ENCODE results near the gene OR2AE1.
"Not testable (repeated sequence)": the region's sequence is repeated elsewhere in the genome, so short reads cannot be mapped to it uniquely, and the experiment has no call there.

The OR2AE1 gene, protein sequence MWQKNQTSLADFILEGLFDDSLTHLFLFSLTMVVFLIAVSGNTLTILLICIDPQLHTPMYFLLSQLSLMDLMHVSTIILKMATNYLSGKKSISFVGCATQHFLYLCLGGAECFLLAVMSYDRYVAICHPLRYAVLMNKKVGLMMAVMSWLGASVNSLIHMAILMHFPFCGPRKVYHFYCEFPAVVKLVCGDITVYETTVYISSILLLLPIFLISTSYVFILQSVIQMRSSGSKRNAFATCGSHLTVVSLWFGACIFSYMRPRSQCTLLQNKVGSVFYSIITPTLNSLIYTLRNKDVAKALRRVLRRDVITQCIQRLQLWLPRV
- 0.09 to 0.72 (median 0.17) reads per million in 4 experiments for total RNA-seq

DNA sequence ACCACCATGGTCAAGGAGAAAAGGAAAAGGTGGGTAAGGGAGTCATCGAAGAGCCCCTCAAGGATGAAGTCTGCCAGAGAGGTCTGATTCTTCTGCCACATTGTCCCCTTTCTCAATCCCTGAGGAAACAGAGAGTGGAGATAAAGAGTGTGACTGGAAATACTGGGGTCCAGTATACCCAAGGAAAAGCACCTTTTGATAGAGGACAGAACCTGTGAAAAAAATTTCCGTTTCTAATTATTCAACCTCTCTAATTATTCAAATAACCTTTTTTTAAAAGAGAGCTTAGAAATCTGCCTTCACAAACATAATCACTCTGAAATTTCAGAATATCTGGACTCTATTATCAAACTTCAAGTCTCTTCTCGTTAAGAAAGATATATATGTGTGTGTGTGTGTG is at the start of gene OR2AE1:
OR2AE1 (minus strand) TSS at position 101 of the 400 bp plus-strand sequence; CDS start at position 101, 0 bp downstream.
- no peak for DNase-seq

DNA sequence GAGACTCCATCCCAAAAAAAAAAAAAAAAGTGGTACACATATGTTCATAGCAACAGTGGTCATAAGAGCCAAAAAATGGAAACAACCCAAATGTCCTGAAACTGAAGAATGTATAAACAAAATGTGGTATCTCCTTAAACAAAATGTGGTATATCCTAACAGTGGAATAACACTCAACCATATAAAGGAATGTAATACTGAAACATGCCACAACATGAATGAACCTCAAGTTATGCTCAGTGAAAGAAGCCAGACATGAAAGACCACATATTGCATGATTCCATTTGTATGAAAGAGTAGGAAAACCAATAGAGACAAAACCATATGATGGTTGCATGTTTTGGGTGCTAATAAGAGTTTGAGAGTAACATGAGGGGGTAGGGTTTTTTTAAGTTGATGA is 49.5 kb upstream of the OR2AE1 start:
- DNase-seq, result no peak

DNA sequence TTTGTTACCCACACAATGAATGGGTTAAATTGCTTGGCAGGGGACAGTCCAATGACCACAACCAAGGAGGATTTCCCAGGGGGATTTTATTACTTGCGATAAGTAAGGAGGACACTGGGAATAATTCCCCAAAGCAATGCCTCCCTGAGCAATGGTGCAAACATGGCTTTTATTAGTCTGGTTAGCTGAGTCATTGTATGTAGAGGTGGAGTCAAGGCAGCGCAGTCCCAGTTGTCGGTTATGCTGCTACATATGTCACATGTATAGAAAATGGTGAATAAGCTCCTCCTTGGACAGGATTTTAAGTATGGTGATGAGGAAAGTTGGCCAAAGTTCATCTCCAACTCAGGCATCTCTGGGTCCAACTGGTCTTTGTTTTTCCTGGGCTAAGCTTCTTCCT is 46.4 kb upstream of the OR2AE1 start:
- no peak for DNase-seq

DNA sequence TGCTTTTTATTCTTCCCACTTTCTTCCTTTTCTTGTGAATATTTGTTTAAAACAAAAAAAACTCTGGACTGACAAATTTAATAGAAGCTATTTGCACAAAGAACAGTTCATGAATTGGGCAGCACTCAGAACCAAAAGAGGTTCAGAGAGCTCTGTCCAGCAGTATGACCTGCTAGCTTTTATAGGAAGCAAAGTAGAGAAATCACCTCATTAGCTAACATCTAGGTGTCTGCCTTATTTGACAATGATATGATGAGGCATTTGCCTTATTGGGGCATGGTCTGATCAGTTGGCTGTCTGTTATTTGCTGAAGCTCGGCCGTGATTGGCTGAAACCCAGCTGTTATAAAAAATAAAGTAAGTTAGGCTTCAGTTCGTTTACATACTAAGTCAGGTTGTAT is 43.3 kb upstream of the OR2AE1 start:
- DNase-seq, result no peak

DNA sequence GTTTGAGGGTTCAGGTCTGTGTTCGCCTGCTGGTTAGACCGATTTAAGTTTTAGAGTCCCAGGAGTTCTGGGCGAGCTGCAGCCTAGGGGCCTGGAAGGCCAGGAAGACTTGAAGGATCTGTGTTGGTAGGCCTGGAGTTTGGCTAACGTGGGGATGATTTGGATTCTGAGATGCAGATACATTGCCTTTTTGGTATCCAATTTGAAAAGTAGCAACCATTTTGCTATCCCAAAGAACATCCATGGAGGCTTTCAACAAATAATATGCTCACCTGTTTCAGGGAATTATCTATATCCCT is 42.9 kb upstream of the OR2AE1 start:
- DNase-seq, result no peak

DNA sequence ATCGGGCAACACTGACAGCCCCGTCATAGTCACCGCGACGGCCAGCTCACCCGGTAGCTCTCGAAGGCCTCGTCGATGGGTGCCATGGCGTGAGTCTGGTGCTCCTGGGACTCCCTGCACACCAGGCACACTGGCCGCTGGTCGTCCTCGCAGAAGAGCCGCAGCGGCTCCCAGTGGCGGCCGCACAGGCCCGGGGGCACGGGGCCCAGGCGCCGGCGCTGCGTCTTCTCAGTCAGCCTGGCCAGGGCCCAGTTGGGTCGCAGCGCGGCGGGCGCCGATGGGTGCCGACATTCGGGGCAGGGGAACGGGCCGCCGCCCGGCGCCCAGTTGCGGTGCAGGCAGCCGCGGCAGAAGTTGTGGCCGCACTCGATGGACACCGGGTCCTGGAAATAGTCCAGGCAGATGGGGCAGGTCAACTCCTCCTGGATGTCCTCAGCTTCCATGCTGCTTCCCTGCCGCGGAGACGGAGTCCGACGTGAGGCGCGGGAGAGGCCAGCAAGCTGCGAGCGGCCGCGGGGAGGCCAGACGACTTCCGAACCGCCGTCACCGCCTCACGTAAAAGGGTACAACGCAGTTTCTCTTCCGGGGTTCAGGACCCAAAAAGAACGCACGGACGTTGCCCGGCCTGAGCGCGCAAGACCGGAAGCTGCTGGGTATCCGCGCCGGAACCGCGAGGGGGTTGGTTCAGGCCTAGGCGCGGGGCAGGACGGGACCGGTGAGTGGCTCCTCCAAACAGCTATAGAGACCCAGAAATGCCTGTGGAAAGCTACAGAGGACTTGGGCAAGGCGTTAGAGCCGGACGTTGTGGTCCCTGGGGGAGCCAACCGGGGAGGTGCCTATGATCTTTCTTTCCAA is 42.4 kb upstream of the OR2AE1 start, which contains the start of gene TRIM4:
TRIM4 (minus strand) TSS at position 572 of the 855 bp plus-strand sequence; CDS start at position 443, 129 bp downstream.
- peak; percentile 77 for DNase-seq

DNA sequence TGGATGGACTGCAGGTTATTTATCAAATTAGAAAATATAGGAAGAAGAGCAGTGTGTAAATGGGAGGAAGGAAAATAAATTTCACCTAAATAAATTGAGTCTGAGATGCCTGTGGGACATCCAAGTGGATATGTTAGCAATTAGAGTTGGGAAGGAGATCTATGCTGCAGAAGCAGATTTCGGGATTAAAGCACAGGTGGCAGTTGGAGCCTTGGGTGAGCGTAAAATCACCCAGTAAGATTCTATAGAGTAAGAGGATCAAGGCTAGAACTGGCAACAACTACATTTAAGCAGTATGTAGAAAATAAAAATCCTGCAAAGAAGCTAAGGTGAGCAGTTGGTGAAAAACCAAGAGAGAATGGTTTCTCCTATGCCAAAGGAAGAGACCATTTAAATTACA is 34.1 kb upstream of the OR2AE1 start:
- no peak for DNase-seq

DNA sequence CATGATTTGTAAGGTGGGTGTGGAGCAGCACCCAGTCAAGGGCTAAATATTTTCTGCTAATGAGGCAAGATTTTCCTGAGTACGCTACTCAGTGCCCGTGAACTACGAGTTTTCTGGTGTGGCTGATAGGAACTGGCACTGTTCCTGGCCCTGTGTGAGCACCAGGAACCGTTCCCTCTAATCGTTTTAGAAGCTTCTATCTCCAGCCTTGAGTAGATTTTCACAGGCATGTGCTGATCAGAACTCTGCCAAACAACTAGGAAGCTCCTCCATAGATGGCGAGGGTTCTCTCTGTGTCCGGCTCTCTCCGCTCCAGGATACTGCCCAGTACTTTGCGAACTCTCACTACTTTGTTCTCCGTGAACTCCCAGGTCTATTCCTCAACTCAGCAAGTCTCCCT is 24.7 kb upstream of the OR2AE1 start:
- DNase-seq, result no peak

DNA sequence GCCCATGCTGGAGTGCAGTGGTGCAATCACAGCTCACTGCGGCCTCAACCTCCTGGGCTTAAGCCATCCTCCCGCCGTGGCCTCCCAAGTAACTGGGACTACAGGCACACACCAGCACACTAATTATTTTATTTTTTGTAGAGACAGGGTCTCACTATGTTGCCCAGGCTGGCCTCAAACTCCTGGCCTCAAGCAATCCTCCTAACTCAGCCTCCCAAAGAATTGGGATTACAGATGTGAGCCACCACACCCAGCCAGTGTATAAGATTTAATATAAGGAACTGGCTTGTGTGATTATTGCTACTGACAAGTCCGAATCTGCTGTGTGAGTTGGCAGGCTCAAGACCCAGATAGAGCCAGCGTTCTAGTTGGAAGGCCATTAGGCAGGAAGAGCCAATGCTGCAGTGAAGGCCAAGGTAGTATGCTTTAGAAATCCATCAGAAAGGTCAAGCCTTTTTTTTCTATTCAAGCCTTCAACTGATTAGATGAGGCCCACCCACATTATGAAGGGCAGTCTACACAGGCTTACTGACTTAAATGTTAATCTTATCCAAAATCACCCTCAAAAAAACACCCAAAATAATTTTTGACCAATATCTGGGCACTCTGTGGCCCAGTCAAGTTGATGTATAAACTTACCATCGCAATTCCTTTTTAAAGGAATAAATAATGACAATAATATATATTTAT is 23.1 kb upstream of the OR2AE1 start:
- DNase-seq, result no peak

DNA sequence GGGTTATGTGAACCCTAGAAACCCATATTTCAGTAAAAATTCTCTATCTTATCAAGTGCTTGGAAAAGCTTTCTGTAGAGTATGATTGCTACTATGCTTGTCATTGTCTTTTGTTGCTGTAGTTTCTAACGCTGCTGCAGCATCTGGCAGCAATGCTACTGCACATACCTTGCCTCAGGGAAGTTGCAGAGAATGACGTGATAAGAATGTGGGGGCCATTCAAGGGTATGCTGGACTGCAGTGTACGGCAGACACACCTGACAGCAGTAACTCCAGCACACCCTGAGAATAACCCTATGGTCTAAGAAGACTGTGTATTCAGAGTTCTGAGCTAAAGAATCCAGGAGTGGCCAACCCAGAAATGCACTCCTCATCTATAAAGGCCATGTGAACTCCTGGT is 22.0 kb upstream of the OR2AE1 start:
- no peak for DNase-seq

DNA sequence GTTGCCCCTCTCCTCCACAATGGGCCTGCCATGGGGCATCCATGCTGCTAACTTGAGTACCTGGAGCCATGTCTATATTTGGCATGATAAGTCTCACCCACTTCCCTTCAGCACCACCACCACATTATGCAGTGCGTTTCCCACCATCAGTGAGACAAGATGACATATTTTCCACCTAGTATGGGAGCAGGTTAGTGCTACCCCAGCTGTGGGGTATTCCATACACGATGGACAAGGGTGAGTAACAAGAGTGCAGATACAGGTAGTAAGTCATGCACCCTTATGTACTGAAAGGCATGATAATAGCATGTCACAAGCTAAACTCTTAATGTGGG is 21.2 kb upstream of the OR2AE1 start:
- DNase-seq, result no peak

DNA sequence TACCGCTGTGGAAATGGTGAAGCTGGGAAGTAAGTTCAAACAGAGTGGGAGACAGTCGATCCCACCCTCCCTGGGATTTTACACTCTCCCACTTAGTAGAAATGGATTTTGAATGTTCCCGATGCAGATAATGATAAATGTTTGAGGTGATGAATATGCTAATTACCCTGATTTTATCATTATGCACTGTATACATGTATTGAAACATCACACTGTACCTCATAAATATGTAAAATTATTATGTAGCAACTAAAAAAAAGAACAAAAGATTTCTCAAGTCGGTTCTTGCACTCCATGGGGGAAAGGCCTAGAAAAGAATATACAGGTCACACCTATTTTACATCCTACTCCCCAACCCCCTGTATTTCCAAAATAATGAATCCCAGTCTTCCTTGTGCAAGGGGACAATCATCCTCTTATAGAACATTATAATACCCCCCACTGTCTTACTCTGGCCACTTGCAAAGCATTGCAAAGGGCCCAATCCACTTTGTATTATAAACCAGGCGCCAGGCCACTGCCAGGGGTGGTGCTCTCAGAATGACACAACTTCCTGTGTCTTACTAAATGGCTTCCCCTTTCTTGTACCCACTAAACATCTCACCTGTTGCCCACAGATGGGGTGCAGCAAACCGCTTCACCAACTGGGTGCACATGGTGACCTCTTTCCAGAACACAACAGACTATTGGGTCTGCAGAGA is 20.6 kb upstream of the OR2AE1 start:
- no peak for DNase-seq

DNA sequence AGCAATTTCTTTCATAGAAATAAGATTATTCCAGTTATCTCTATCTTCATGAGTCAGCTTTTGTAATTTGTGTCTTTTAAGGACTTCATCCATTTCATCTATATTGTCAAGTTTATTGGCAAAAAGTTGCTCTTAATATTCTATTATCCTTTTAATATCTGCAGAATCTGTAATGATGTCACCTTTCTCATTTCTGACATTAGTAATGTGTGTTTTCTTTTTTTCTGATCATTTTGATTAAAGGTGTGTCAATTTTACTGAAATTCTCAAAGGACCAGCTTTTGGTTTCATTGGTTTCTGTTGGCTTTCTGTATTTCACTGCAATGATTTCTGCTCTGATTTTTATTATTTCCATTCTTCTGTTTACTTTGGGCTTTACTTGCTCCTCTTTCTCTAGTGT is 17.9 kb upstream of the OR2AE1 start:
- no peak for DNase-seq

DNA sequence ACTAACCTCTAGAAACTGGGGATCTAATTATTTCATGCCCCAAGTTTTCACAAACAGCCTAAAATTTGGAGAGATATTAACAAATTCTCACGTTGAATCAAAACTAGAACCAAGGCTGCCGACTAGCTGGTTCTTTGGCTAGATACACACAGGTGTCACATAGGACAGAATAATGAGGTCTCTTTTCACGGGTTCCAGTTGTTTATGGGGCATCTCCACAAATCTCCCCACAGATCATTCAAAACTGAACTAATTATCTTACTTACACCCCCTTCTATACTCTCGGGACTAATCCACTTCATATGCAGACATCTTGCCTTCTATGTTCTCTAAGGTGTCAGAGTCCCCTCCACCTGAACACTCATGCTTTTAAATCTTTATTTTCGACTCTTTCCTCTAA is 16.4 kb upstream of the OR2AE1 start:
- no peak for DNase-seq

DNA sequence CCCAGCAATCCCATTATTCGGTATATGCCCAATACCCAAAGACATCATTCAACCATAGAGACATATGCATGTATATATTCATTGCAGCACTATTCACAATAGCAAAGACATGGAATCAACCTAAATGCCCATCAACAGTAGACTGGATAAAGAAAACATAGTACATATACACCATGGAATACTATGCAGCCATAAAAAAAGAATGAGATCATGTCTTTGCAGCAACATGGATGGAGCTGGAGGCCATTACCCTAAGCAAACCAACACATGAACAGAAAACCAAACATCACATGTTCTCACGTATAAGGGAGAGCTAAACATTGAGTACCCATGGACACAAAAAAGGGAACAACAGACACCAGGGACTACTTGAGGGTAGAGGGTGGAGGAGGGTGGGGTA is 13.5 kb upstream of the OR2AE1 start:
- DNase-seq, result not testable (repeated sequence)

DNA sequence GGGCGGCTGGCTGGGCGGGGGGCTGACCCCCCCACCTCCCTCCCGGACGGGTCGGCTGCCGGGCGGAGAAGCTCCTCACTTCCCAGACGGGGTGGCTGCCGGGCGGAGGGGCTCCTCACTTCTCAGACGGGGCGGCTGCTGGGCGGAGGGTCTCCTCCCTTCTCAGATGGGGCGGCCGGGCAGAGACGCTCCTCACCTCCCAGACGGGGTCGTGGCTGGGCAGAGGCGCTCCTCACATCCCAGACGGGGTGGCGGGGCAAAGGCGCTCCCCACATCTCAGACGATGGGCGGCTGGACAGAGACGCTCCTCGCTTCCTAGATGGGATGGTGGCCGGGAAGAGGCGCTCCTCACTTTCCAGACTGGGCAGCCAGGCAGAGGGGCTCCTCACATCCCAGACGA is 11.5 kb upstream of the OR2AE1 start:
- DNase-seq, result not testable (repeated sequence)

DNA sequence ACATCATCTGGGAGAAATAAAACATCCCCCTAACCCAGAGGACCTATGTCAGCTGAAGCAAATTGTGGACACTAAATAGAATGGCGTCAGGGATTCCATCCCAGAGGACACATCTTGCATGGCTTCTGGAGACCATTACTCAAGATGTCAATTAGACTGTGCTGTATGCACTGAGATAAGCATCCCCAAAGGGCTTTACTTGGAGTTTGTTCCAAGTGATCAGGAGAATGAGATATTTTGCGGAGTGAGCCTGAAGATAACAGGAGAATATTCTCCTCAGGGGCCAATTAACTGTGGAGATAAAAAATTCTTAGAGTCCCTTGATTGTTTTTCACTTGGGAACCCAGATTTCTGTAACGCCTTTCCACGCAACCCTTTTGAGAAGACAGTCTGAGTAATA is 4.5 kb upstream of the OR2AE1 start:
- DNase-seq, result no peak

DNA sequence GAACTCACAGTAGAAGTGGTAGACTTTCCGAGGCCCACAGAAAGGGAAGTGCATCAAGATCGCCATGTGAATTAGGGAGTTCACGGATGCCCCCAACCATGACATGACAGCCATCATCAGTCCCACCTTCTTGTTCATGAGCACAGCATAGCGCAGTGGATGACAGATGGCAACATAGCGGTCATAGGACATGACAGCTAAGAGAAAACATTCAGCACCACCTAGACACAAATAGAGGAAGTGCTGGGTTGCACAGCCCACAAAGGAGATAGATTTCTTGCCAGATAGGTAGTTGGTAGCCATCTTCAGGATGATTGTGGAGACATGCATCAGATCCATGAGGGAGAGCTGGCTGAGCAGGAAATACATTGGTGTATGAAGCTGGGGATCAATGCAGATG is 342 bp downstream of the OR2AE1 start:
- no peak for DNase-seq

DNA sequence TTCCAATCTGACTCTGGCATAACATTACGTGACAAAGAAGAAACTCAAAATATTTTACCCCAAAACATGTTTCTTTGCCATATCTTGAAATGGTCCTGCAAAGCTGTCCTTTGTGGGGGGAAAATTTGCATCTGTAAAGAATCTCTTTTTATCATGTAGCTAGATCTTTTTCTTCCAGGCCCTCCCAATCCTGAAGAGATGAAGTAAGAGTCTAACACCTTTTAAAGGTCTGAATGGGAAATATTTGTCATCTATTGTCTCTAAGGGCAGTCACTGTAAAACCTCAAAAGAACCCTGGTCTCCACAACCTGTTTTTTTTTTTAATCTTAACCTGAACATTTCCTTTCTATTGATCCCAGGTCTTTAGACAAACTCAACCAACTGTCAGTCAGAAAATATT is 8.6 kb downstream of the OR2AE1 start:
- no peak for DNase-seq

DNA sequence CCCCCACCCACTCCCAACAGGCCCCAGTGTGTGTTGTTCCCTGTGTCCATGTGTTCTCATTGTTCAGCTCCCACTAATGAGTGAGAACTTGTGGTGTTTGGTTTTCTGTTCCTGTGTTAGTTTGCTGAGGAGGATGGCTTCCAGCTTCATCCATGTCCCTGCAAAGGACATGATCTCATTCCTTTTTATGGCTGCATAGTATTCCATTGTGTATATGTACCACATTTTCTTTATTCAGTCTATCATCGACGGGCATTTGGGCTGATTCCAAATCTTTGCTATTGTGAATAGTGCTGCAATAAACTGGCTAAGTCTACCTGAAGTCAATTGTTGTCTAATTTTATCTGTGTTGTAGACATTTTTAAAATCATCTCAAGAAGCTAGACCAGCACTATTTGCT is 9.4 kb downstream of the OR2AE1 start:
- not testable (repeated sequence) for DNase-seq

DNA sequence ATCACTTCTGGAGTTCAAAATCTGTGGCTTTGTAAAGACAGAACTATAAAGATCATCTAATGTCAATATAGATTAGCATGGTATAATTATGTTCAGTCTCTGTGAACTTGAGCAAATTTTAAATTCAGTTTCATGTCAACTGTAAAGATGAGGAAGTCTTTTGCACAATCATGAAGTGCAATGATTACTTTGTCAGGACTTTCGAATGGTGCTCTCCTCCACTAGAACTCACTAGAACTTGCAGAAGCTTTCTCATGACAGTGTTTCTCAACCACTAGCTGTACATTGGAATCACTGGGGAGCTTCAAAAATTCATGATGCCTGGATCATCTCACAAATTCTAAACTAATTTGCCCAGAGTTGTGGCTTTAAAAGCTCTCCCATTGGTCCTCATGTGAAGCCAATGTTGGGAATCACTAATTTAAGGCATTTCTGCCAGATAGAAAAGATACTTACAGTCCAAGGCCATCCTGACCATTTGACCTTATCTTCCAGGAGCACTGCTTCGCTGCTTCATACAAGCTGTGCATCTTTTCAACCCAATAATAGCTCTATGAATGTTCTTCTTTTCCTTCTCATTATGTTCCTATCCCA is 12.9 kb downstream of the OR2AE1 start:
- no peak for DNase-seq

DNA sequence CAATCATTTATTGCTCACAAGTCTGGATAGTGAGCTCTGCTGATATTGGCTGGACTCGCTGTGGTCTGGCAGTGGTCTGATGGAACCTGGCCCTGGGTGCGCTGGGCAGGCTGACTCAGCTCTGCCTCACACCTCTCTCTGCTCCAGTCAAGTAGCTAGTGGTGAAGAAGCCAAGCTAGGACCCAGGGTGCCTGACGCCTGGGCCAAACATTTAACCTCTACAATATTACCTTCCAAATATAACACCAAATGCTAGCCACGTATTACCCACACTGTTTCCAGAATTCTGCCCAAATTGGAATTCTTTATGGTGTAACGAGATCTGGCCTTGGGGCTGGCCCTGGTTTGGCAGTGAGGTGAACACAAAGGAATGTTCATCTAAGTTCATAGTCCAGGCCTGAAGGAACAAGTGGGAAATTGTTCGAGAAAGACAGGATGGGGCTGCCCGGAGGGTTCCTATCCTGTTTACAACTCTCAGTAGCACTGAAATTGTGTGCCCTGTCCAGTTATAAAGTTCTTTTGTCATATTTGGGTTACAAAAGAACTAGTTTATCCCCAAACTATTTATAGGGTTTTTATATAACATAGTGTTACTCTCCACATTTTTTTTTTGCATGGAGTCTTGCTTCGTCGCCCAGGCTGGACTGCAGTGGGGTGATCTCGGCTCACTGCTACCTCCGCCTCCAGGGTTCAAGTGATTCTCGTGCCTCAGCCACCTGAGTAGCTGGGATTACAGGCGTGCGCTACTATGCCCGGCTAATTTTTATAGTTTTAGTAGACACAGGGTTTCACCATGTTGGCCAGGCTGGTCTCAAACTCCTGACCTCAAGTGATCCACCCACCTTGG is 16.3 kb downstream of the OR2AE1 start:
- no peak for DNase-seq
